ENCODE results near the gene MYO1B. TPM values are rescaled to one million over a fixed set of nuclear protein-coding genes. Genes with fewer than 3 reads are reported as not detected.

Gene MYO1B
- polyA plus RNA-seq, 1 donor from 2014 or later: 72.2 TPM

DNA sequence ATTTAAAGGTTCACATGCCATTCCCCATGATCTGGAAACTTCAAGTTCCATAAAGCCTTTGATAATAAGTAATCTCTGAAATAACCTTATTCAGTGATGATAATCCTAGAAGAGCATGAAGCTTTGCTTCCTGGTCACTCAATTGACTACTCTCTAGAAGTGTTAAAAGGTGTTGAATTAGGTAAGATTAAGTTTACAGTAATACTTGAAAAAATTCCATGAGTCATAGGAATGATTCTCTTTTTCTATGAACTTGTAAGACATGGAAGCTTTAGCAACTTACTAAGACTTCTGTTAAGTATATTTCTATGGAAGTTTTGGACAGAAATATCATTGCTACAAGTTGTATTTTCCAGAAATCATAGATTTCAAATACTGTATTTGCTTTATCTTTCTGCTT lies 100.6 kb downstream of the MYO1B start:
- no peak overlapping the region for H3K4me3 ChIP-seq (ENCODE audit: low read length)
- no peaks in the 10 kb centered on the region for H4K20me1 ChIP-seq (ENCODE audit: insufficient read depth)
- H2AFZ ChIP-seq (ENCODE audit: low read depth, low read length): no peak overlapping the region
- H3K79me2 ChIP-seq (replicated peaks; ENCODE audit: insufficient read depth, low read length): peaks cover 3% of the 10 kb centered on the region
- H3K9me3 ChIP-seq (ENCODE audit: low read length): no peaks in the 10 kb centered on the region
- H3K27ac ChIP-seq (ENCODE audit: low read length): no peak overlapping the region
- no peaks in the 10 kb centered on the region for H3F3A ChIP-seq (ENCODE audit: insufficient read depth, low read length, poor library complexity, severe bottlenecking)
- no peaks in the 10 kb centered on the region for H3K27me3 ChIP-seq (ENCODE audit: insufficient read depth, low read depth, low read length)
- H3K9me2 ChIP-seq (ENCODE audit: insufficient read depth, low read length): no peaks in the 10 kb centered on the region
- H3K36me3 ChIP-seq (ENCODE audit: insufficient read depth, low read length): no peaks in the 10 kb centered on the region
- no peak for TF ChIP-seq EP300 (conservative IDR thresholded peaks at IDR 0.05; ENCODE audit: poor library complexity, severe bottlenecking)
- TF ChIP-seq MXI1 (conservative IDR thresholded peaks at IDR 0.05; ENCODE audit: poor library complexity, severe bottlenecking): no peak
- no peak for TF ChIP-seq RAD21 (conservative IDR thresholded peaks at IDR 0.05)
- no peak for TF ChIP-seq TAF1 (IDR thresholded peaks at IDR 0.05; ENCODE audit: low read depth)
- no peak for TF ChIP-seq EZH2 (IDR thresholded peaks at IDR 0.05; ENCODE audit: borderline replicate concordance, insufficient read depth, low read length, poor library complexity, severe bottlenecking)
- H3K4me2 ChIP-seq (ENCODE audit: low read length): no peak overlapping the region
- H3K9ac ChIP-seq (ENCODE audit: low read length): no peak overlapping the region

DNA sequence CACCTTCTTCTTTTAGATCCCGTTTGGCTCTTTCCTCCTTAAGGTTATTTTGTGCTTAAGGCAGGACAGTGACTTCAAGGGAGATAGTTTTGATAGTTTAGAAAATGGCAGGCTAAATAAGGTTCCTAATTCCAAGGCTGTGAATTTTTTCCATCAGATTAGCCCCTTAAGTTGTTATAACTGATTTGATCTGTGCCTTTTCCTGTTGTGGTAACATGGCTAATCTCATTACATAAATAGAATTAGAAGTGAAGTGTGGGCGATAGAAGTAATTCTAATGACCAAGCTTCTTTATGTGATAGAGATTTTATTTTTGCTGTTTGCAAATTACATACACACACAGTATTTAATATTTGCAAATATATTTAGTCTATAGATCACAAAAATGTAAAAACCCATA lies 102.0 kb downstream of the MYO1B start:
- peaks cover 3% of the 10 kb centered on the region for H3K79me2 ChIP-seq (replicated peaks; ENCODE audit: insufficient read depth, low read length)
- no peaks in the 10 kb centered on the region for H4K20me1 ChIP-seq (ENCODE audit: insufficient read depth)
- no peak overlapping the region for H3K4me2 ChIP-seq (ENCODE audit: low read length)
- H3K9me2 ChIP-seq (ENCODE audit: insufficient read depth, low read length): no peaks in the 10 kb centered on the region
- no peaks in the 10 kb centered on the region for H3K9me3 ChIP-seq (ENCODE audit: low read length)
- no peak overlapping the region for H3K4me3 ChIP-seq (ENCODE audit: low read length)
- no peaks in the 10 kb centered on the region for H3K36me3 ChIP-seq (ENCODE audit: insufficient read depth, low read length)
- H3F3A ChIP-seq (ENCODE audit: insufficient read depth, low read length, poor library complexity, severe bottlenecking): no peaks in the 10 kb centered on the region
- H3K27ac ChIP-seq (ENCODE audit: low read length): no peak overlapping the region
- TF ChIP-seq, protein P1, sequence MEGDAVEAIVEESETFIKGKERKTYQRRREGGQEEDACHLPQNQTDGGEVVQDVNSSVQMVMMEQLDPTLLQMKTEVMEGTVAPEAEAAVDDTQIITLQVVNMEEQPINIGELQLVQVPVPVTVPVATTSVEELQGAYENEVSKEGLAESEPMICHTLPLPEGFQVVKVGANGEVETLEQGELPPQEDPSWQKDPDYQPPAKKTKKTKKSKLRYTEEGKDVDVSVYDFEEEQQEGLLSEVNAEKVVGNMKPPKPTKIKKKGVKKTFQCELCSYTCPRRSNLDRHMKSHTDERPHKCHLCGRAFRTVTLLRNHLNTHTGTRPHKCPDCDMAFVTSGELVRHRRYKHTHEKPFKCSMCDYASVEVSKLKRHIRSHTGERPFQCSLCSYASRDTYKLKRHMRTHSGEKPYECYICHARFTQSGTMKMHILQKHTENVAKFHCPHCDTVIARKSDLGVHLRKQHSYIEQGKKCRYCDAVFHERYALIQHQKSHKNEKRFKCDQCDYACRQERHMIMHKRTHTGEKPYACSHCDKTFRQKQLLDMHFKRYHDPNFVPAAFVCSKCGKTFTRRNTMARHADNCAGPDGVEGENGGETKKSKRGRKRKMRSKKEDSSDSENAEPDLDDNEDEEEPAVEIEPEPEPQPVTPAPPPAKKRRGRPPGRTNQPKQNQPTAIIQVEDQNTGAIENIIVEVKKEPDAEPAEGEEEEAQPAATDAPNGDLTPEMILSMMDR (IDR thresholded peaks at IDR 0.05; ENCODE audit: poor library complexity, severe bottlenecking): no peak
- TF ChIP-seq, protein P2, sequence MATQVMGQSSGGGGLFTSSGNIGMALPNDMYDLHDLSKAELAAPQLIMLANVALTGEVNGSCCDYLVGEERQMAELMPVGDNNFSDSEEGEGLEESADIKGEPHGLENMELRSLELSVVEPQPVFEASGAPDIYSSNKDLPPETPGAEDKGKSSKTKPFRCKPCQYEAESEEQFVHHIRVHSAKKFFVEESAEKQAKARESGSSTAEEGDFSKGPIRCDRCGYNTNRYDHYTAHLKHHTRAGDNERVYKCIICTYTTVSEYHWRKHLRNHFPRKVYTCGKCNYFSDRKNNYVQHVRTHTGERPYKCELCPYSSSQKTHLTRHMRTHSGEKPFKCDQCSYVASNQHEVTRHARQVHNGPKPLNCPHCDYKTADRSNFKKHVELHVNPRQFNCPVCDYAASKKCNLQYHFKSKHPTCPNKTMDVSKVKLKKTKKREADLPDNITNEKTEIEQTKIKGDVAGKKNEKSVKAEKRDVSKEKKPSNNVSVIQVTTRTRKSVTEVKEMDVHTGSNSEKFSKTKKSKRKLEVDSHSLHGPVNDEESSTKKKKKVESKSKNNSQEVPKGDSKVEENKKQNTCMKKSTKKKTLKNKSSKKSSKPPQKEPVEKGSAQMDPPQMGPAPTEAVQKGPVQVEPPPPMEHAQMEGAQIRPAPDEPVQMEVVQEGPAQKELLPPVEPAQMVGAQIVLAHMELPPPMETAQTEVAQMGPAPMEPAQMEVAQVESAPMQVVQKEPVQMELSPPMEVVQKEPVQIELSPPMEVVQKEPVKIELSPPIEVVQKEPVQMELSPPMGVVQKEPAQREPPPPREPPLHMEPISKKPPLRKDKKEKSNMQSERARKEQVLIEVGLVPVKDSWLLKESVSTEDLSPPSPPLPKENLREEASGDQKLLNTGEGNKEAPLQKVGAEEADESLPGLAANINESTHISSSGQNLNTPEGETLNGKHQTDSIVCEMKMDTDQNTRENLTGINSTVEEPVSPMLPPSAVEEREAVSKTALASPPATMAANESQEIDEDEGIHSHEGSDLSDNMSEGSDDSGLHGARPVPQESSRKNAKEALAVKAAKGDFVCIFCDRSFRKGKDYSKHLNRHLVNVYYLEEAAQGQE (IDR thresholded peaks at IDR 0.05; ENCODE audit: borderline replicate concordance): no peak
- TF ChIP-seq EP300 (conservative IDR thresholded peaks at IDR 0.05; ENCODE audit: poor library complexity, severe bottlenecking) (no peak), TAF1 (IDR thresholded peaks at IDR 0.05; ENCODE audit: low read depth) (no peak), MXI1 (conservative IDR thresholded peaks at IDR 0.05; ENCODE audit: poor library complexity, severe bottlenecking) (no peak), POLR2AphosphoS5 (IDR thresholded peaks at IDR 0.05) (no peak), SMC3 (conservative IDR thresholded peaks at IDR 0.05; ENCODE audit: poor library complexity) (no peak), RAD21 (conservative IDR thresholded peaks at IDR 0.05) (no peak), EZH2 (IDR thresholded peaks at IDR 0.05; ENCODE audit: borderline replicate concordance, insufficient read depth, low read length, poor library complexity, severe bottlenecking) (no peak)
- H2AFZ ChIP-seq (ENCODE audit: low read depth, low read length): no peak overlapping the region
- no peaks in the 10 kb centered on the region for H3K27me3 ChIP-seq (ENCODE audit: insufficient read depth, low read depth, low read length)
- H3K9ac ChIP-seq (ENCODE audit: low read length): no peak overlapping the region
